GM18511 (cell line): Measurements from ENCODE around the gene GNG2.

Experiments
- ATAC-seq: cut with Tn5 transposase; IDR thresholded peaks from one replicate; pipeline ENCODE4 v1.9.1; 2021; ENCODE audit warnings: mild to moderate bottlenecking, moderate library complexity; ENCODE audit not compliant: unreplicated experiment

Gene GNG2

DNA sequence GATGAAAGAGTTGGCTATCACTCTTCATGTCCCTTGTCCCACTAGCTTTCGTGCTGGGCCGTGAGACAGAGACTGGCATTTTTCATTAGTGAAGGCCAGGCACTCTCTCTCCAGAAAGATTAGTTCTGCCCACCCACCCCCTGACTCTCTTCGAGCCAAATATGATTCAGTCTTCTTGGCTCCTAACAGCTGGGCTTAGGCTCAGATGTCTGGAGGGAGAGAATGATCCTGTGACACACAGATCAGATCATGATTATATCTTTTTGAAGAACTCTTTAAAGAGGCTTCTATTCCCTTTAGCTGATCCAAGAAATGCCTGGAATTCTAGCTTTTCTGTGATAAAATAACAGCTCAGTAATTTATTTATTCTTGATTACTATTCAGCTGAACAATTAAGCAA is 5.2 kb upstream of the GNG2 start:
- no peak for ATAC-seq

DNA sequence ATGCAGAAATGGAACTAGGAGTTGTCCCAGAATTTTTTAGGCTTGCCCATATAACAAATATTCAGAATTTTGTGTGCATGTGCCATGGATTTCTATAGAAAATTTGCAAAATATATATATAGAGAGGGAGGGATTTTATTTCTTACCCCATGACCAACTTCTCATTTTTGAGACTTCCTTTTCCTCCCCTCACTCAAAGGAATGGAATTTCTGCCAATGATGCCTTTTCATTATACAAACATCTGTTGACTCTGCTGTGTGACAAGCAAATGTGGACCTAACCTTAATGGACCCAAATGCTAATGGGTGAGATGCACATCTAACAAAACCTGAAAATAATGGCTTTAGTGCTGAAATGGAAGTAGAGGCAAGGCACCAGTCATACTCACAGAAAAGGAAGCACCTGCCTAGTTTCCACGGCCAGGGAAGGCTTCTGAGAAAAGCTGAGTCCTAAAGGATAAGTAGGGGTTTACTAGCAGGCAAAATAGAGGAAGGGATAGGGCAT is 3.6 kb upstream of the GNG2 start:
- ATAC-seq = no peak

DNA sequence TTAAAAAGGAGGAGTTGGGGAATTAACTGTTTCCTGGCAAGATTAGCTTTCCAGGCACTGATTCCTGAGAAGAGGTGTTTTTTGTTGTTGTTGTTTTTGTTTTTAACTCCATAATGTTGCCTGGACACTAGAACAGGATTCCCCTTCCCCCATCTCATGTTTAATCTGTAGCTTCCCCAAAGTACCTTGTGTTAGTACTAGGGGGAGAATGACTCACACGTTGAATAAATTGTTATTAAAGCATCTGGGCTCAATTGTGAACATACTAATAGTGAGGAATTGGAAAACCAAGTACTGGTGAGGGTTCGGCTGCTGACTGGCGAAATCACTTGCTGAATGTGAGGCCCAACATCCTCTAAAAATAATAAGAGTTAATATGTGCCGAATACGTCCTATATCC is 1.3 kb upstream of the GNG2 start:
- no peak for ATAC-seq

DNA sequence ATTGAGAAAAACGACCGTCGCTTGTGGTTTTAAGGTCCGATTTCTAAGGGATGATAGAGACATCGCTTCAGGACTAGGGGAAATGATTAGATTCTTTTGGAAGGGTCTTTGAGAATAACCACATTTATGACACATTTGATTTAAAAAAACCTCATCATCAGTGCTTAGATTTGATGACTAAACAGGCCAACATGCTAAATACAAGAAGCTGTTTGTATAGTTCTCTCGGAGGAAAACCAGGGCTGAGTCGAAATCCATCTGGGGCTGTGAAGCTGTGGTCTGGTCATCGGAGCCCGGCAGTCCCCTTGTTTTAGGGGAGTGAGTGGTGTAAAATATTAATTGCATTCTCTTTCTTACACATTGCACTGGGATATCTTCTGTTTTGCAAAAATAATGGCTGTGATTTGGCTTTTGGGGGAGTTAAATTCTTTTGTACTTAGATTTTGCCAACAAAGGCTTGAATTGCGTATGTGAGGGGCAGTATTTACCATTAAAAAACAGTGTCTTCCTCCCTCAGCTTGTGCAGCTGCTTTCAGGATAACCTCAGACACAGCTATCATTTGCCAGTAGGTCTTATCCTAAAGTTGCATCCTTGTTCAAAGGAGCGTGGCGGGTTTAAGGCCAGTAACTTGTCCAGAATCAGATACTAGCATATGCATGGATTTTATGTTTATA is 550 bp downstream of the GNG2 start:
- no peak for ATAC-seq

DNA sequence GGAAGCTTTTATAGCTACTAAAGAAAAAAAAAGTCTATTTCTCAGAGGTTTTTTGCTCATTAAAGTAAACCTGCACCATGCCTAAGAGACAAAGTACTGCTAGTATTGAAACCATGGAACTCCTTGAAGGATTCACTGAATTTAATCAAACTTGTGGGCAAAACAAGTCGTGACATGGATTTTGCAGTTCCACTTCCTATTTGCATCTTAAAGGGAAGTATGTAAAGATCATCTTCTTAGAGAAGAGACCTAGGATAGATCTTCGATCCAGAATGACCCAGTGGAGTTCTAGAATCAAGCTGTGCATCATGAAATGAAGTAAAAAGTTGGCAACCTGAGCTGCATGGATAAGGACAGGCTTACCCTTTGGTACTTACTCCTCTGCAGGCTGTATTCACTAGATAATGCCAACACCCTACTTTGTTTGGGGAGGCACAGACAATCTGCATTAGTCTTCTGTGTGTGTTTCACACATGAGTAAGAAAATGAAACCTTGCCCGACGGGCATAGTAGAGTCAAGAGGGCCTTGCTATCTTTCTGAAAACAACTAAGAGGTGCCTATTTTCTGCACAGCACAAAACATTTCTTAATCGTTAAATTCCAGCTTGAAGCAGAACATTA is 1.9 kb downstream of the GNG2 start:
- ATAC-seq = no peak

DNA sequence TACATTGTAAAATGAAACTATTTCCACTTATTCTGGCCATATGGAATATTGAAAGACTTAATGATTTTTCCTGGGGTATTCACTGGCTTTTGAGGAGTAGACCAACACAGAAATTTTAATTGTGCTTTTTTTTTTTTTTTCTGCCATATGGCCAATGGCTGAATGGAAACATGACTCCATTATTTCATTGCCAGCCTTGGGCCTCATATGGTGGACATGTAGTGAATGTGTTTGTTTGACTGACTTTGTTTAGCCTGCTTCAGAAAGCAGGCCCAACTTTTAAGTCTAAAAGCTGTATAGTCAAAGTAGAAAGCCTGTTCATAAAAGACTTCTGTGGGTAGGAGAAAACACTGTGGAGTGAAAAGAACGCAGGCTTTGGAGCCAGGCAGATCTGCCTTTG is 2.4 kb downstream of the GNG2 start:
- ATAC-seq = no peak

DNA sequence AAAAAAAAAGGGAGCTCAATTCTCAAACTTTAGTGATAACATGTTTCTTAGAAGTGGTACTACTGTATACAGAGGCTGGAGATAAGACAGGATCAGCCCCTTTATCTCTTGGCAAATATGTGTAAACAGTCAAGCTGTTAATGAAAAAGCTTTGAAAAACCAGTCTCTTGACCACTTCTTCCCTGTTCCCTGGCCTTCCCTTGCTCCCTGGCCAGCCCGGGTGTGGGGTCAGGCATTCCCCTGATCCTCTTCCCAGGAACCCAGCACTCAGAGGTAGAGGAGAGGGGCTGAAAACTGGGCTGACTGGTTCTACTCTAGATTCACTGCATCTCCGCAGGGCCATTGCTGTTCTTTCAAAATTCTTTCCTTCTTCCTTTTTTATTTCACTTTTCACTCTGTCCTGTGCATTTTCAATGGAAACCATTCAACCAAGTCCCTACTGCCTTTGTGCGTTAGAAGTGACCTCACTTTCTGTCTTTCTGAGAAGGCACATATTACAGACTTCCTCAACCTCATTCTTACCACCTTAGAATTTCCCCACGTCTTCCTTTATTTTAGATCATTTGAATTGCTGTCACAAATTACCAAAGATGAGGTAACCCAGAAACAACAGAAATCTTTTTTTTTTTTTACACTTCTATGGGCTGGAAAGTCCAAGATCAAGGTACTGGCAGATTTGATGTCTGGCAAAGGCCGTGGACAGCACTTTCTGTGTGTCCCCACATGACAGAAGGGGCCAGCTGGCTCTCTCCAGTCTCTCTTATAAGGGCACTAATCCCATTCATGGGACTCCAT is 5.7 kb downstream of the GNG2 start:
- peak; percentile 52 for ATAC-seq

DNA sequence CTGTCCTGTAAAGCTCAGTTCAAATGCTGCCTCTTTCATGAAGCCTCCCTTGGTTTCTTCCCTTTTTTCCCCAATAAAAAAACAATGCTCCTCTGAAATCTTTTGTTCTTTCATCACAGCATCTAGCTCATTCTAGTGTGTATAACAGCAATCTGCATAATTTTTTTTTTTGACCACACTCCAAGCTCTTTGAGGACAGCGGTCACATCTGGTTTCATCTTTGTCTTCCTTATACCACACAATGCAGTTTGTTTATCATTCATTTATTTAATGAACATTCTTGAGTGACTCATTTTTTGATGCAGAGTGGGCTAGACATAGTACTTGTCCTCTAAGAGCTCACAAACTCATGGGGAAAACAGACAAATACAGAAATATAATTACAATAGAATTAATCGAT is 7.3 kb downstream of the GNG2 start:
- no peak for ATAC-seq

DNA sequence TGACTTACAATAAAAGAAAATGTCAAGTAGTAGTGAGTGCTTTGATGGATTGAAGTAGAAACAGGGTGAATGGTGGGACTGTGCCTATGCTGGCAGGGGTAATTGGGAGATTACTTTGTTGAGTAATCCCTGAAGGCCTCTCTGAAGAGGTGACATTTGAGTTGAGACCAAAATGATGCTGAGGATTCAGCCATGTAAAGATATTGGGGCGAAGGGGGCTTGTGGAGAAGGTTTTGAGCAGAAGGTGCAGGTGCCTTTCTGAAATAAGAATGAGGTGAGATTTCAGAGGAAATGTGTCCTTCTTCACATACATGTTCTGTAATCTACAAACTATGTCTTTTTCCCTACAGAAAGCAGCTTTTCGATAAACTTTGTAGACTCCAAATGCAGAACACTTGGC is 8.0 kb downstream of the GNG2 start:
- no peak for ATAC-seq

DNA sequence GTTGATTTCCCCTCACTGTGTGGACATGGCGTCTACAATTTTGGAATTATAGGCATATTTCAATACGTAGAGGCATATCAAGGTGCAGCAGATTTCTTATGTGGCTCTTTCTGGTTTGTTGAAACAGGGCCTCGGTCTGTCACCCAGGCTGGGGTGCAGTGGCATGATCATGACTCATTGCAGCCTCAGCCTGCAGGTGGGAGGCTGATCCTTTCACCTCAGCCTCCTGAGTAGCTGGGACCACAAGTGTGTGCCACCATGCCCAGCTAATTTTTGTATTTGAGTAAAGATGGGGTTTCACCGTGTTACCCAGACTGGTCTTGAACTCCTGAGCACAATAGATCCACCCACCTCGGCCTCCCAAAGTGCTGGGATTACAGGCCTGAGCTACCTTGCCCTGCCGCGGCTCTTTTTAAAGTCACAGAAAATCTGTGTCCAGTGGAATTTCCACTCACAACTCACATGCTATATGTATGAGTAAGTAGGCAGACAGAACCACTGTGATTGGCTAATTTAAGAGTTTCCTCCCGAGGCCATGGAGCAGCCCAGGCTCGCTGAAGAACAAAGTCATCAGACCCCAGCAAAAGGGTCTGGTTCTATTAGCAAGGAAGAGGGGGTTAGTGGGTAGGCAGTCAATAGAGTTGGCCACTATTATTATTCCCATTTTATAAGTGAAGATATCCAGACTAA is 9.1 kb downstream of the GNG2 start:
- ATAC-seq = no peak

DNA sequence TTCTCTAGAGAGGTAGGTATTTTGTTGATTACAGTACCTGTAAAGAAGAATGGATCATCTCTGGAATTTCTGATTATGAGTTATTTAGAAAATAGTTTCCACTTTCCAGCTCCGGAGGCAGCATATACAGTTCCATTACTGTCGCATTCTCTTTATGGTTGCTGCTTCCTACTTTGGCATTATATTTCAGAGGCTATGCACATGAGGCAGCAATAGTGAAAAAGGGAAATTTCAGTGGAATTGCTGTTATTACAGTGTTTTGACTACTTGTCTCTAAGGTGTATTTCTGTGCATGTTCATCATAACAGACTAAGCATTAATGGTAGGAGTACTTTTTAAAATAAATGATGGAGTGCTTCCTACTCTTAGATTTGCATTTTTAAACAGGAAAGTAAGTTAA is 10.2 kb downstream of the GNG2 start:
- no peak for ATAC-seq

DNA sequence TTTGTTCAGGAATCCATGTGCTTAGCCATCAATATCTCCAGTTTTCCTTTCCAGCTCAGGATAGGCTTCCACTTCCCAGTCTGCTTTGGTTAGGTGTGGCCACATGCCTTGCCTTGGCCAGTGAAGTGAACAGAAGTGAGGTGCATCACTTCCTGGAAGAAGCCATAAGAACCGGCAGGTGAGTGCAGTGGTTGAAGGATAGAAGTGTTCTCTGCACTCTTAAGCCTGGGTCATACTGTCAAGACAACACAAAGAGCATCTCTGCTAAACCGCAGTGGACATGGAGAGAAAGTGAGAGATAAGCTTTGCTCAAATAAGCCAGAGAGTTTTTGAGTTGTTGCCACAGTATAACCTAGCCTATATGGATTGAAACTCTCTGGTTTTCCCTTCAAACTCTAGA is 11.4 kb downstream of the GNG2 start:
- ATAC-seq = no peak

DNA sequence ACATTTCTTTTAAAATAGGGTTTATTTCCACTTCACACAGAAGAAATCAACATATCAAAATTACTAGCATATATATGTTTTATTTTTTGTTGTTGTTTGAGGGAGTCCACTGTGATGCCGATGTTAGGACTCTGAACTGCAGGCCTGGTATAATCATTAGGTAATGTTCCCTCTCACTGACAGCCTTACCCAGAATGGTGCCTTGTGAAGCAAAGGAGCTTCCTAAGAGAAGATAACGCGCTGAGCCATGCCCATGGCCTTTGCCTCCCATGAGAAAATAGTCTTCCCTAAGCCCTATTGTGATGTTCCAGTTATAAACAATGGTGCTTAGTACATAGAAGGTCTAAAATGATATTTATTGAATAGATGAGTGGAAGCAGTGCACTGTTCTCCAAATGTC is 12.0 kb downstream of the GNG2 start:
- no peak for ATAC-seq

DNA sequence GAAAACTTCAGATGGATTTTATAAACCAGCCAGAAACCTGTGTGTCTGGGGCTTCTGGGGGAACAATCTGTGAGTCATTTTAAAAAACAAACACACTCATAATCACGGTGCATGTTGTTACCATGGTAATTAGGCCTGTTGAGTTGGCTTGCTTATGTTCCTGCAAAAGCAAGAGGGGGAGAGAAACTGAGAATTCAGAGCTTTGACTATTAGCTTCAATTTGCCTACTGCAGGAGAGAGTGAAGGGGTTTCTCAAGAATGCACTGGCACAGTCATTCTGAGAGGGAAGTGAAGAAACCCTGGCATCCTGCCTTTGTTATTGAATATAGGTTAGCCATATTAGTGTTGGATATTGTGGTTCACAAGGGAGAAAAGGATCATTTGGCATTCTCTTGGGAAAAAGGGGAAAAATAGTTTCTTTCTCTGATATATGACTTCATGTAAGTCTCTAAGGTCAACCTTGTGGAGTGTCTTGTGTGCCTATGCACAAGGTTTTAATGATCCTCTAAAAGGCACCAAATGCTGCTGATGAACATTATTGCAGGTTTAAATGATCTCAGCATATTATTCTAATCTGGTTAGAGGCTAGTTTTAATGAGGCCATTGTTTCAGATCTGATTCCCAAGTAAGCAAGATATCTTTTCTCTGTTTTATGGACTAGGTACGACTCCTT is 12.9 kb downstream of the GNG2 start:
- ATAC-seq = peak; percentile 98

DNA sequence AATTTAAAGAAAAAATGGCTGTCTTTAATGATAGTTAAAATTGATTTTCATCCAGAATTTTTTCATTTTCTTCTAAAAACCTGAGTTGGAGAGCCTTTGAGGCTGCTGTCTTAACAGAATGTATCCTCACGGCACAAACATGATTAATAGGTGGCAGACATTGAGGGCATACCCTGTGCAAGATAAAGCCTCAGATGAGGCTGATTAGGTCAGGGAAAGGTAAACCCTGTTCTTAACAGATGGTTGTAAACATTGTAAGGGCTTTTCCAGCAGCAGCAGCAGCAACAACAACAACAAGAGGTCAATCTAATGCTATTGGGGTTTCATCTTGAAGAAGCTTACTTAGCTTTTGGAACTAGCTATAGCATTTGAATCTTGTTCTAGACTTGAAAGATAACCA is 17.4 kb downstream of the GNG2 start:
- no peak for ATAC-seq

DNA sequence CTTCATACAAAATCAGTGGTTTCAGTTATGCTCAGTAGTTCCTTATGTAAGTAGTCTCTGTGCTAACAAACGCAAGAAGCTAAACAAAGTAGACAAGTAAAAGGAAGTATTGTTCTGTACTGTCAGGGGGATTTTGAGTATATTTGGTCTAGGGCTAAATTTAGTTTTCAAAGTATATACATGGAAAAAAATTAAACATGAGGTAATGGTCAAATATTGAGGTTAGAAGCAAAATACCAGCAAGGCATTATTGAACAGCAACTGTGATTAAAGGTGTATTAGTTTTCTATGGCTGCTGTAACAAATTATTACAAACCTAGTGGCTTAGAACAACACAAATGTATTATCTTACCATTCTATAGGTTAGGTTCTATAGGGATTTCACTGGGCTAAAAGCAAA is 18.8 kb downstream of the GNG2 start:
- peak; percentile 47 for ATAC-seq

DNA sequence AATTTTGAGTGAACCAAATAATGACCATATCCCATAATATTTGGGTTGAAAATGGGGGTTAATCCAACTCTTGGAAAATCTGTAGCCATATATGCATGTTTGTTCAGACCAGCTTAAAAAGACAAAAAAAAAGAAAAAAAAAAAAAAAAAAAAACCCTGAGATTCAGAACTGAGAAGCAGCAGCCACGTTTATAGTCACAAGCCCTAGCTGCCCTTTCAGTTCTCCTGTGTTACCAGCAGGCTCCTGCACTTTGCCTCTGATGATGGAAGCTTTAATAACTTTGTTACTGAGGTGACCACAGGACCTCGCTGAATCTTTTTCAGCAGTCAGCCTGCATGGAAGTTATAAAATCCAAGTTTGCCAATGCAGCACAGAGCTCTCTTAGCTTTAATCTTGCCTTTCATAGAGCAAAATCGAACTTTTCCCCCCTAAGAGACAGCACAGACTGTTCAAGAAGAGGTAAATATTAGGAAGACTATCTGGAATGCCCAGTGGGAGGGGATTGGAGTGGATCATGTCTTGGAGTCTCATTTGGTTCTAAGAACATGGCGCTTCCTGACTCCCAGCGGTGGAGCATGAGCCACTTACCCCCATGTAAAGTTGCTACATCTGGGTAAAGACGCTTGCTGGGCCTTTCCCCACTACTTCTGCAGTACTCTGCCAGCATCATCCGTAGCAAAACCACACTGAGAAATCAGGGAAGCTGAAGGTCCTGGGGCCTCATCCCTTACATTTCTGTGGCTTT is 20.6 kb downstream of the GNG2 start:
- peak; percentile 65 for ATAC-seq

DNA sequence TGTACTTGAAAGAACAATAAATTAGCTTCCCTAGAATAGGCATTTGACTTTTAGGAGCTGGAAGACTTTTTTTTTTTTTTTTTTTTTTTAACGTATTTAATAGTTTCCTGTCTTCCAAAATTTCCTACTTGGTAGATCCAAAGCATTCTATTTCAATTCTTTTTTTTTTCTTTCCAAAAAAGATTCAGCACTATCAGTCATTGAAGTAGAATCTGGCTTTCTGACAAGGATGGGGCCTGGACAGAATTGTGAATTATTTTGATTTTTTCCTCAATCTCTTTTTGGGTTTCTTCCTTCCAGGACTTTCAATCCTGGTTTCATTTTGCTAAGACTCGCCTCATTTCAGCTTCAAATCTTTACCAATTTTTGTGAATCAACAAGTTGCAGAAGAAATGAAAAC is 21.2 kb downstream of the GNG2 start:
- ATAC-seq = no peak

DNA sequence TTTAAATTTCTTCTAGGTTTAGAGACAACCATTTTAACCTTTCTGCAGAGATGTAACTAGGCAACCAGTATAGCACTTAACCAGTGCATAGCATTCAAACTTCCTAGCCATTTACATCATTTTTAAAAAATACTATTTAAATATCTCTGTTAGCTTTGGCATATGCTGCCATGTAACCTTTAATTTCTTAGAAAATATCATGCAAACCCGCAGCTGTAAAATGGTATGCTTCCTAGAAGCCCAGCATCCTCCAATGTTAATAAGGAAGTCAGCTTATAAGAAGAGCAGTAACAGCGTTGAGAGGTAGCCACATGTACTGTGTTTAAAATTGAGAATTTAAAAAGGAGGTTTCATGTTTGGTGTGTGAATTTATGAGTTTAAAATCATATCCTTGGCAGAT is 22.8 kb downstream of the GNG2 start:
- ATAC-seq = no peak
